K562 (cell line): ENCODE results near the gene RAB31. TPM values are rescaled to one million over a fixed set of nuclear protein-coding genes. Genes with fewer than 3 reads are reported as not detected.

Experiments used
- CHCHD3 ChIP-seq: fragments of 250-450 bp; sonication (Bioruptor Pico); IDR thresholded peaks from 2 replicates; pipeline ENCODE4 v2.1.2; 2022; ENCODE audit warnings: mild to moderate bottlenecking
- FOXA1 ChIP-seq: fragments of 450-650 bp; IDR thresholded peaks from 2 replicates; pipeline ENCODE4 v1.6.1; 2016; ENCODE audit warnings: mild to moderate bottlenecking, borderline replicate concordance
- MTA2 ChIP-seq: fragments of 450-650 bp; IDR thresholded peaks from 2 replicates; pipeline ENCODE4 v1.6.1; 2016; ENCODE audit warnings: low read depth
- NONO ChIP-seq, 2 experiments: fragments of 200-400 bp in 1 of 2; fragments of 450-650 bp in 1 of 2; formaldehyde crosslinking in 1 of 2; IDR thresholded peaks; 2 replicates each; pipeline ENCODE4 v1.6.1; 2017; ENCODE audit warnings: low read depth in 2 of 2, mild to moderate bottlenecking in 2 of 2, moderate library complexity in 2 of 2, low read length in 1 of 2
- RCOR1 ChIP-seq, 2 experiments: IDR thresholded peaks; 2 replicates each; pipeline ENCODE4 v1.6.1; 2012; ENCODE audit warnings: low read depth in 2 of 2, low read length in 2 of 2, borderline replicate concordance in 1 of 2, improper control_type of control experiment in 1 of 2
- TAF1 ChIP-seq: IDR thresholded peaks from 2 replicates; pipeline ENCODE4 v1.6.1; 2011; ENCODE audit warnings: mild to moderate bottlenecking, low read length, moderate library complexity; ENCODE audit not compliant: insufficient read depth, control insufficient read depth, severe bottlenecking; ENCODE audit errors: extremely low read depth
- ZBTB1 ChIP-seq: sonication (generic); formaldehyde crosslinking; IDR thresholded peaks from 2 replicates; pipeline ENCODE4 v1.8.1; 2023; ENCODE audit warnings: missing genetic modification reagents, low read depth, mild to moderate bottlenecking, borderline replicate concordance
- ZKSCAN8 ChIP-seq: fragments of 200-800 bp; sonication (Bioruptor generic); IDR thresholded peaks from 2 replicates; pipeline ENCODE4 v1.6.1; 2016; ENCODE audit warnings: missing genetic modification characterization, missing compliant biosample characterization
- ZNF24 ChIP-seq: fragments of 450-650 bp; IDR thresholded peaks from 2 replicates; pipeline ENCODE4 v1.6.1; 2016
- polyA plus RNA-seq, 8 experiments: library from polyadenylated mRNA; depleted of rRNA in 4 of 8; stranded (reverse) in 5 of 8; unstranded in 3 of 8; fragments of >200 nt; fragmentation: Nextera tagmentation in 2 of 8; fragmentation: Illumina TruSeq in 1 of 8; extraction: Ambion mirVana in 2 of 8; extraction: Trizol in 1 of 8; gene quantifications; 2 replicates each; pipeline versions ENCODE4 v1.2.1 to v1.2.3, GENCODE V29; 2011 to 2014; ENCODE audit warnings: inconsistent platforms in 1 of 8, missing spikeins in 1 of 8
- total RNA-seq, 7 experiments: library from RNA; depleted of rRNA in 6 of 7; stranded (reverse); fragments of >200 nt in 6 of 7; fragmentation: Illumina TruSeq in 2 of 7; extraction: Trizol in 2 of 7; gene quantifications; 2 replicates each; pipeline versions ENCODE4 v1.2.1 to v1.2.3, GENCODE V29; 2011 to 2021; ENCODE audit warnings: low replicate concordance in 1 of 7
- TF ChIP-seq, protein P1 (sequence below): fragments of 450-650 bp; formaldehyde crosslinking; conservative IDR thresholded peaks from 2 replicates; pipeline ENCODE4 v1.4.0; 2022; ENCODE audit warnings: mild to moderate bottlenecking, missing genetic modification characterization
- TF ChIP-seq, protein P2 (sequence below), 2 experiments: fragments of 150-350 bp in 1 of 2; IDR thresholded peaks; 2 replicates each; pipeline ENCODE4 v1.6.1; 2012 to 2016; ENCODE audit warnings: low read depth in 2 of 2, low read length in 2 of 2, mild to moderate bottlenecking in 1 of 2, moderate library complexity in 1 of 2

The RAB31 gene
- total and polyA plus RNA-seq, 9 of the 15 experiments (the other 6 are each of a cell fraction or from before 2014, with no cell fraction given): 20.7 to 70.4 (median 41.3) TPM

DNA sequence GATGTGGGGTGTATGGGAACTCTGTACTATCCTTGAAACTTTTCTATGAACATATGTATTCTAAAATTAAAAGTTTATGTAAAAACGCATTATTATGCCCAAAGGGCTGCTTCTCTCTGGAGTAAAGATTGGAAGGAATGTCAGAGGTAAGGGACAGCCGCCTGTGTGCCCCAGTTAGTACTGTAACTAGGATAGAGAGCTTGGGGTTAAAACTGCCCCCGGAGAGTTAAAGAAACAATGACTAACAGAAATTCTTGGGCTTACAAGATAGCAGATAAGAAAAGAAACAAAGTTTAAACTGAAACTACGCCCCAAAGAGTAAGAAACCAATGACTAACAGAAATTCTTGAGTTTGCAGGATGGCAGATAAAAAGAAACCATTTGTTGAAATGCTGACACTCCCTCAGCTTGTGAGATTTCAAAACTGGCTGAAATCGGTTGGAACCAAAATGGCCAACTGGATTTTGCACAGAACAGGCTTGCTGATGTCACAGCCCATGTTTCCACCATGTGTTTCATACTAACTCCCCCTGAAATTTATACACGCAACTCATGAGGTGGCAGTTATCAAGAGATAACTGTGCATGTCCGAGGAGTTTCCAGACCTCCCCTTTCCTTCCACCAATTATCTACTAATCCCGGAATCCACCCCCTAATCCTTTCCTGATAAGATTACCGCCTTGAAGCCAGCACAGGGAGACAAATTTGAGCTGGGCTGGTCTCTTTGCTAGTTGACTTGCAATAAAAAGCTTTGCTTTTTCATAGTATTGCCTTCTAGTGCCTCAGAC is 169.0 kb downstream of the RAB31 start (continued):
- TF ChIP-seq TAF1 (peak; percentile 60), CHCHD3 (CRISPR knock-in tag) (no peak), NONO (IDR thresholded peaks at IDR 0.05; ENCODE audit: low read depth in 2 of 2, low read length in 1 of 2) (no peak), MTA2 (no peak), FOXA1 (no peak), ZNF24 (no peak), RCOR1 (IDR thresholded peaks at IDR 0.05; ENCODE audit: borderline replicate concordance in 1 of 2, low read depth in 2 of 2, low read length in 2 of 2) (peak; percentile 82 to 86), ZBTB1 (CRISPR knock-in tag) (no peak), ZKSCAN8 (no peak)
- TF ChIP-seq, protein P1, sequence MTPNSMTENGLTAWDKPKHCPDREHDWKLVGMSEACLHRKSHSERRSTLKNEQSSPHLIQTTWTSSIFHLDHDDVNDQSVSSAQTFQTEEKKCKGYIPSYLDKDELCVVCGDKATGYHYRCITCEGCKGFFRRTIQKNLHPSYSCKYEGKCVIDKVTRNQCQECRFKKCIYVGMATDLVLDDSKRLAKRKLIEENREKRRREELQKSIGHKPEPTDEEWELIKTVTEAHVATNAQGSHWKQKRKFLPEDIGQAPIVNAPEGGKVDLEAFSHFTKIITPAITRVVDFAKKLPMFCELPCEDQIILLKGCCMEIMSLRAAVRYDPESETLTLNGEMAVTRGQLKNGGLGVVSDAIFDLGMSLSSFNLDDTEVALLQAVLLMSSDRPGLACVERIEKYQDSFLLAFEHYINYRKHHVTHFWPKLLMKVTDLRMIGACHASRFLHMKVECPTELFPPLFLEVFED (CRISPR knock-in tag): peak; percentile 43; the same call in 1 of the 2 replicates
- TF ChIP-seq, protein P2, sequence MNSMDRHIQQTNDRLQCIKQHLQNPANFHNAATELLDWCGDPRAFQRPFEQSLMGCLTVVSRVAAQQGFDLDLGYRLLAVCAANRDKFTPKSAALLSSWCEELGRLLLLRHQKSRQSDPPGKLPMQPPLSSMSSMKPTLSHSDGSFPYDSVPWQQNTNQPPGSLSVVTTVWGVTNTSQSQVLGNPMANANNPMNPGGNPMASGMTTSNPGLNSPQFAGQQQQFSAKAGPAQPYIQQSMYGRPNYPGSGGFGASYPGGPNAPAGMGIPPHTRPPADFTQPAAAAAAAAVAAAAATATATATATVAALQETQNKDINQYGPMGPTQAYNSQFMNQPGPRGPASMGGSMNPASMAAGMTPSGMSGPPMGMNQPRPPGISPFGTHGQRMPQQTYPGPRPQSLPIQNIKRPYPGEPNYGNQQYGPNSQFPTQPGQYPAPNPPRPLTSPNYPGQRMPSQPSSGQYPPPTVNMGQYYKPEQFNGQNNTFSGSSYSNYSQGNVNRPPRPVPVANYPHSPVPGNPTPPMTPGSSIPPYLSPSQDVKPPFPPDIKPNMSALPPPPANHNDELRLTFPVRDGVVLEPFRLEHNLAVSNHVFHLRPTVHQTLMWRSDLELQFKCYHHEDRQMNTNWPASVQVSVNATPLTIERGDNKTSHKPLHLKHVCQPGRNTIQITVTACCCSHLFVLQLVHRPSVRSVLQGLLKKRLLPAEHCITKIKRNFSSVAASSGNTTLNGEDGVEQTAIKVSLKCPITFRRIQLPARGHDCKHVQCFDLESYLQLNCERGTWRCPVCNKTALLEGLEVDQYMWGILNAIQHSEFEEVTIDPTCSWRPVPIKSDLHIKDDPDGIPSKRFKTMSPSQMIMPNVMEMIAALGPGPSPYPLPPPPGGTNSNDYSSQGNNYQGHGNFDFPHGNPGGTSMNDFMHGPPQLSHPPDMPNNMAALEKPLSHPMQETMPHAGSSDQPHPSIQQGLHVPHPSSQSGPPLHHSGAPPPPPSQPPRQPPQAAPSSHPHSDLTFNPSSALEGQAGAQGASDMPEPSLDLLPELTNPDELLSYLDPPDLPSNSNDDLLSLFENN (IDR thresholded peaks at IDR 0.05; ENCODE audit: low read depth in 2 of 2, low read length in 2 of 2): peak in 1 of 2 experiments; percentile 87; a peak in 2 of 4 replicates
